Measurements from ENCODE around the gene VPS4B.

DNA sequence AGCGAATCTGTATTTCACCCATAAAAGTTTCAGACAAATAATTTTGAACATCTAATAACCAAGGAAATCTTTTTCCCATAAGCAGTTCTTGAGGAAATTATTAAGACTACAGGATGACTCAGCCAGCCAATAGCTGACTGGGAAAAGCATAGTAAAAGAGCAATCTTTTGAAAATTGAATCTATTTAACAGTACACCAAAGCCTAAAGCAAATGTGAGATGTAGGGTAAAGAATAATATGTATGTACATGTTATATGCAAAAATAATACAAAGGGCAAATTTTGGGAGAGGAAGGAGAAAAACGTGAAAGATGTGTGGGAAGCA is 42.7 kb downstream of the VPS4B start:
- no peak for TF ChIP-seq YY1 (tag by site-specific recombination; IDR thresholded peaks at IDR 0.05)
- no peak for TF ChIP-seq ZNF501 (tag by site-specific recombination; IDR thresholded peaks at IDR 0.05)
- TF ChIP-seq, protein P1, sequence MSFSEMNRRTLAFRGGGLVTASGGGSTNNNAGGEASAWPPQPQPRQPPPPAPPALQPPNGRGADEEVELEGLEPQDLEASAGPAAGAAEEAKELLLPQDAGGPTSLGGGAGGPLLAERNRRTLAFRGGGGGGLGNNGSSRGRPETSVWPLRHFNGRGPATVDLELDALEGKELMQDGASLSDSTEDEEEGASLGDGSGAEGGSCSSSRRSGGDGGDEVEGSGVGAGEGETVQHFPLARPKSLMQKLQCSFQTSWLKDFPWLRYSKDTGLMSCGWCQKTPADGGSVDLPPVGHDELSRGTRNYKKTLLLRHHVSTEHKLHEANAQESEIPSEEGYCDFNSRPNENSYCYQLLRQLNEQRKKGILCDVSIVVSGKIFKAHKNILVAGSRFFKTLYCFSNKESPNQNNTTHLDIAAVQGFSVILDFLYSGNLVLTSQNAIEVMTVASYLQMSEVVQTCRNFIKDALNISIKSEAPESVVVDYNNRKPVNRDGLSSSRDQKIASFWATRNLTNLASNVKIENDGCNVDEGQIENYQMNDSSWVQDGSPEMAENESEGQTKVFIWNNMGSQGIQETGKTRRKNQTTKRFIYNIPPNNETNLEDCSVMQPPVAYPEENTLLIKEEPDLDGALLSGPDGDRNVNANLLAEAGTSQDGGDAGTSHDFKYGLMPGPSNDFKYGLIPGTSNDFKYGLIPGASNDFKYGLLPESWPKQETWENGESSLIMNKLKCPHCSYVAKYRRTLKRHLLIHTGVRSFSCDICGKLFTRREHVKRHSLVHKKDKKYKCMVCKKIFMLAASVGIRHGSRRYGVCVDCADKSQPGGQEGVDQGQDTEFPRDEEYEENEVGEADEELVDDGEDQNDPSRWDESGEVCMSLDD (tag by site-specific recombination; IDR thresholded peaks at IDR 0.05): no peak
- TF ChIP-seq CTCF (tag by site-specific recombination; IDR thresholded peaks at IDR 0.05): no peak
- TF ChIP-seq ZNF155 (tag by site-specific recombination; IDR thresholded peaks at IDR 0.05): no peak
- no peak for TF ChIP-seq REST (tag by site-specific recombination; IDR thresholded peaks at IDR 0.05)

Measured in HEK293 (cell line).